Stimulated activated CD4-positive, alpha-beta T cell treated with anti-CD3 and anti-CD28 coated beads, Interleukin-4, amount 100 ng/mL, for 1 hour (primary cell): Measurements from ENCODE around the gene PLEK2.
"Not testable (repeated sequence)": the region's sequence is repeated elsewhere in the genome, so short reads cannot be mapped to it uniquely, and the experiment has no call there.

ENCODE experiments used
- DNase-seq: peaks from one replicate; pipeline ENCODE4 v3.0.0-alpha.2; 2020

The PLEK2 gene

DNA sequence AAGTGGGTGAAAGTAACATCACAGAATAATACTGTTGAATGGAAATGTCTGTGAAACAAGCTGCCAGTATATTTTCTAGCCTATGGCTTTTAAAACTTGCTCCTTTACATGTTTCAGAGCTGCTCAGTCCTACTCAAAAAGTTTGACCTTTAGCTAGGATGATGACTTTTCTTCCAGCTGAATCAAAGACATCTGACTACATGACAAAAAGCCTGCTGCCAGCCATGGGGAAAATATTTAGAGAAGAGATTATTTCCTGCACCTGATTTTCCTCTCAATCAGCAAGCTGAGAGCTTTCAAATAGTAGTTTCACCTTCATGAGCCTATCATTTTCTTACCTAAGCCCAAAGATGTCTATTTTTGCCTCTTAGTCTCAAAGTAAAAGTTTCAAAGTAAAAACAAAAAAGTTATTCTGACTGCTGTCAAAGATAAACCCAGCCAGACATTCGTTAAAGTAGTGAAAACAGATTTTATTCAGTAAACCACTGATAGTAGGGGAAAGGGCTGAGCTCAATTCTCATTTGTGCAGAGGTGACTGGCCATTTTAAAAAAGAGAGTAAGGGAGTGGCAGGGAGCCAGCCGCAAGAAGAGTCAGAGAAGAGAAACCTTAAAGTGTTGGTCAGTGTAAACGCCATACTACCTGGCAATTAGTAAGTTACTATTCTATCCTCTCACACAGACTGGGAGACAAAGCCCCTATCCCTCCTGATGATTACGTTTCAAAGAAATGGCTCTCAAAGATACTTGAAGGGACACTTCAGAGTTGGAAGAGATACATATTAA is 54.6 kb downstream of the PLEK2 start:
- DNase-seq: no peak

DNA sequence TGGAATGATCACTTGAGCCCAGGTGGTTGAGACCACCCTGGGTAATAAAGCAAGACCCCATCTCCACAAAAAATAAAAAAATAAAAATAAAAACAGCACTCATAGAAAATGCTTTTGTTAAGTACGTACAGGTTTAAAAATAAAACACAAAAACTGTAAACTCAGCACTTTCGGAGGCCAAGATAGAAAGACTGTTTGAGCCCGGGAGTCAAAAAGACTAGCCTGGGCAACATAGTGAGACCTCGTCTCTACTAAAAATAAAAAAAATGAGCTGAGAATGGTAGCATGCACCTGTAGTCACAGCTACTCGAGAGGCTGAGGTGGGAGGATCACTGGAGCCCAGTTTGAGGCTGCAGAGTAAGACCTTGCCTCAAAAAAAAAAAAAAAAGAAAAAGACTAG is 59.9 kb downstream of the PLEK2 start:
- DNase-seq: no peak

DNA sequence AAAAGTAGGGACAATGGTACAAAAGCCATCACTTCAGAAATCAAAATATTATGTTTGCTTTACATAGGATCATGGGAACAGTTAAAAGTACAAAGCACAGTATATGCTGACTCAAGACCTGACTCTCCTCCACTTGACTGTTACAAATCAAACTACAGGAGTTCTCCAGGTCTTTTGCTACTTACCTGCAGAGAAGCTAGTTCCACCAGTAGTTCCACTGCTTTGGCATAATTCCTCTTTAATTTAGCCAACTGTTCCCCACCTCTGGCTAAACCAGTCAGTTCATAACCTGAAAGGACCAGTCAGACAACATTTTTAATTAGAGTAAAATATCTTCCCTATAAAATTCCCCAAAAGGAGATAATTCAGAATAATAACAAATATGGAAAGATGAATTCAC is 66.4 kb downstream of the PLEK2 start:
- DNase-seq: no peak

DNA sequence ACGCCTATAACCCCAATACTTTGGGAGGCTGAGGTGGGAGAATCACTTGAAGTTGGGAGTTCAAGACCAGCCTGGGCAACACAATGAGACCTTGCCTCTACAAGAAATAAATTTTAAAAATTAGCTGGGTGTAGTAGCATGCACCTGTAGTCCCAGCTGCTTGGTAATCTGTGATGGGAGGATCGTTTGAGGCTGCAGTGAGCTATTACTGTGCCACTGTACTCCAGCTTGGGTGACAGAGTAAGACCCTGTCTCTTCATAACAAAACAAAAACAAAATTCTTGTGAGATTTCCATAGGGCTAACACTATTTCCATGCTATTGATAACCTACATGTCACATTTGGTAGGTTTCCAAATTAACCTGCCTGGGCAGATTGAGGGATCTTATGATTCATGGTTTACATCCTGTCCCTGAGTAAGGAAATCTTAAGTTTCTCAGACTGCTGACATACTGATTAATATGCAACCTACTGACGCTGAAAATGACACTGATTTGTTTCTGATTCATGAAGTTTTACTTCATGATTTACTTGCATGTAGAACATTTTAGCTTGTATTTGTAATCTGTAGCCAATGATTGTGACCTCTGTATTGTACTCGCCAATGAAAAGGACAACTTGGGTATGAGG is 68.2 kb downstream of the PLEK2 start:
- DNase-seq: no peak

DNA sequence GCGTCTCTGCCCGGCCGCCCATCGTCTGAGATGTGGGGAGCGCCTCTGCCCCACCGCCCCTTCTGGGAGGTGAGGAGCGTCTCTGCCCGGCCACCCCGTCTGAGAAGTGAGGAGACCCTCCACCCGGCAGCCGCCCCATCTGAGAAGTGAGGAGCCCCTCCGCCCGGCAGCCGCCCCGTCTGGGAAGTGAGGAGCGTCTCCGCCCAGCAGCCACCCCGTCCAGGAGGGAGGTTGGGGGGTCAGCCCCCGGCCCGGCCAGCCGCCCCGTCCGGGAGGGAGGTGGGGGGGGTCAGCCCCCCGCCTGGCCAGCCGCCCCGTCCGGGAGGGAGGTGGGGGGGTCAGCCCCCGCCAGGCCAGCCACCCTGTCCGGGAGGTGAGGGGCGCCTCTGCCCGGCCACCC is 70.7 kb downstream of the PLEK2 start:
- not testable (repeated sequence) for DNase-seq
